Activated T-cell treated with anti-CD3 and anti-CD28 coated beads, Interleukin-2, amount 50 U/mL, for 1 hour (primary cell): Measurements from ENCODE around the gene MS4A4E.
"Not testable (repeated sequence)": the region's sequence is repeated elsewhere in the genome, so short reads cannot be mapped to it uniquely, and the experiment has no call there.

Experiments
- DNase-seq: peaks from one replicate; pipeline ENCODE4 v3.0.0-alpha.2; 2020

MS4A4E gene

DNA sequence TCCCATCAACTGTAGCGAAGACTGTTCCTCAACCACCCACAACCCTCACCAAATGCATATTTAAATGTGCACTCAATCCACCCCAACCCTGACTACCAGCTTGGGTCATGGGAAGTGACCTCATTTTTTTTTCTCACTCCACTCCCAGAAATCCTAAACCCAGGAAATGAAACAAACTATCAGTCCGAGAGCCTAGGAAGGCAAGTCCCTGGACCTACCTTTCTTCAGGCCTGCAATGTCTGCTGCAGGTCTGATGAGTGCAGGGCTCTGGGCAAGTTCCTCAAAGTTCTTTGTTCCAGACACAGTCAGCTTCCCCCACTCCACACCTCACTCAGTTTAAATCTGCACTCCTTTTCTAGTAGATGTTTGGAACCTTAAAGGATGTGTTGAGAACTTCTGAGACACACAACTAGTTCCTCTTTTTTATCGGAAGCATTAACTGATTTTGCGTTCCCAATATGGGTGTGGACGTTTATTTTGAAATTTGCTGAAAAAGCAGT lies at the start of gene MS4A4E:
MS4A4E (minus strand) TSS at position 398 of the 500 bp plus-strand sequence. CDS start 13,082 bp downstream, outside the sequence.
- no peak for DNase-seq

DNA sequence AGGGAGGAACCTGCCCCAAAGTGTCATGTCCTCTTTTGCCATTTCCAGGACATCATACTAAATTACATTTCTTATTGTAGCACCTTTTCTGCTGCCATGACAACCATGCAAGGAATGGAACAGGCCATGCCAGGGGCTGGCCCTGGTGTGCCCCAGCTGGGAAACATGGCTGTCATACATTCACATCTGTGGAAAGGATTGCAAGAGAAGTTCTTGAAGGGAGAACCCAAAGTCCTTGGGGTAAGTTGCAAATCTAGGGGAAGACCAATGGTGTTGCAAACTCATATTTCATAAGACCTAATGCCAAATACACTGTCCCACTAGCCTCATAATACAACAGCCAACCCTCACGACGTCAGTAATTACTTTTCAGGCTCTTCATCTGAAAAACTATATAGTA lies 49.2 kb upstream of the MS4A4E start:
- DNase-seq = no peak

DNA sequence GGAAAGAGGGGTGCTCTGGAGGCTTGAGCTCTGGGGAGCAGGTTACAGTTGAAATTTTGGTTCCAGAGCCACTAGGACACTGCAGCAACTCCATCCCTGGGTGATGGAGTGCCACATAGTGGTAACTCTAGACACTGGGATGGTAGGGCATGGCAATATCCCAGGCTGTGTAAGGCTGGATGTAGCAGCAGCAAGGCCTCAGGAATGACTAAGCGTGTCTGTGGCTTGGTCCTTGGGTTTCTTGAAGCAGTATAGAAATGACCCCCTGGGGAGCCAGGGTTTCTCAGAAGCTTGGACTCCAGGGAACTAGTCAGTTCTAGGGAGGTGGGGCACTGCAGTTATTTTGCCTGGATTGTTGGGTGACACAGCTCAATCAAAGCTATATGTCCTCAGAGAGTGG lies 45.6 kb upstream of the MS4A4E start:
- no peak for DNase-seq

DNA sequence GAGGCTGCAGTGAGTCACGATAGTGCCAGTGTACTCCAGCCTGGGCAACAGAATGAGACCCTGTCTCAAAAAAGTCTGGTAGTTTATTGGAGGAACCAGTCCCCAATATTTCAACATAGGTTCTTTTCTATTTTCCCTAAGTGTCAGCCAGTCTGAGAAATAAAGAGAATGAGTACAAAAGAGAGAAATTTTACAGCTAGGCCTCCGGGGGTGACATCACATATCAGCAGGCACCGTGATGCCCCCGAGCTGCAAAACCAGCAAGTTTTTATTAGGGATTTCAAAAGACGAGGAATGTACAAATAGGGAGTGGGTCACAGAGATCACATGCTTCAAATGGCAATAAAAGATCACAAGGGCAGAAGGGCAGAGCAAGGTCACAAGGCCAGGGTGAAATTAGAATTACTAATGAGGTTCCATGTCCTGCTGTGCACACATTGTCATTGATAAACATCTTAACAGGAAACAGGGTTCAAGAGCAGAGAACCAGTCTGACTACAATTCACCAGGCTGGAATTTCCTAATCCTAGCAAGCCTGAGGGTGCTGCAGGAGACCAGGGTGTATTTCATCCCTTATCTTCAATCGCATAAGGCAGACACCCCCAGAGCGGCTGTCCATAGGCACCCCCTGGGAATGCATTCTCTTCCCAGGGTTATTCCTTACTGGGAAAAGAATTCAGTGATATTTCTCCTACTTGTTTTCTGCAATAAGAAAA lies 42.6 kb upstream of the MS4A4E start:
- DNase-seq = not testable (repeated sequence)

DNA sequence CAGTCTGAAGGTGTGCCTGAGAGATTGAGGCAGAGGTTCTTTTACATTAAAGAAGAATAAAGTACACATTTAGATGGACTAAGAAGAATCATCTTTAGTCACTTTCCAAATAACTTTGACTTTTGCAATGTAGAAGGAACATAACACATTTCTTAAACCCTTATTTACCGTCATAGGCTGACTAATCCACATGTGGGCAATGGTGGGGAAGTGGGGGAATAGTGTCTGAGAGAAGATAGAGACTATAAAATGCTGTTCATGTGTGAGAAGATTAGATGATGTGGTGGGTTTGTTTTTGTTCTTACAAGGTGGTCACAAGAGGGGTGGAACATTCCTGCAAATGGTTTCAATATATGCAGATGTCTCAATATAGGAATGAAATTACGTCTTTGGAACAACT lies 39.3 kb upstream of the MS4A4E start:
- no peak for DNase-seq

DNA sequence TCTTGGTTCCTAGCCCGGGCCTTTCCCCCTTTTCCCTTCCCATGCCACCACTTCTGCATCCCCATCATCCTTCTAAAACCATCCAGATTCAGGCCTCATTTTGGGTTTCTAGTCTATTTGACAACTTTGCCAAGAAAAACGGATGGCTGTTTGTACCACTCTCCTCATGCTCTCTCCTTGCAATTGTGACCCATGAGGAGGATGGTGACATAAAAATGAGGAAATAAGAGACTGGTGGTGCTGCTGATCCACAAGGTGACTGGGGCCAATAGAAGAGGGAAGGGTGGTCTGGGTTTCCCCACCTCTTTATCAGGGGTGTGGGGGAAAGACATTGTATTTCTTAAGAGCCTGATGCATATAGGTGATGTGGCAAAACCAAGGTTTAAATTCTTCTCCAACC lies 38.5 kb upstream of the MS4A4E start:
- no peak for DNase-seq

DNA sequence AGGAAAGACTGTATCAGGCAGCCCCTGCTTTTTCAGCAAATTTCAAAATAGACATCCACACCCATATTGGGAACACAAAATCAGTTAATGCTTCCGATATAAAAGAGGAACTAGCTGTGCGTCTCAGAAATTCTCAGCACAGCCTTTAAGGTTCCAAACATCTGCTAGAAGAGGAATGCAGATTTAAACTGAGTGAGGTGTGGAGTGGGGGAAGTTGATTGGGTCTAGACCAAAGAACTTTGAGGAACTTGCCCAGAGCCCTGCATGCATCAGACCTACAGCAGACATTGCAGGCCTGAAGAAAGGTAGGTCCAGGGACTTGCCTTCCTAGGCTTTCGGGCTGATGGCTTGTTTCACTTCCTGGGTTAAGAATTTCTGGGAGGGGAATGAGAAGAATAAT lies 37.5 kb upstream of the MS4A4E start, which contains the start of gene MS4A4A:
MS4A4A (plus strand) TSS at position 255 of the 400 bp plus-strand sequence; CDS start at position 265, 10 bp downstream.
- no peak for DNase-seq

DNA sequence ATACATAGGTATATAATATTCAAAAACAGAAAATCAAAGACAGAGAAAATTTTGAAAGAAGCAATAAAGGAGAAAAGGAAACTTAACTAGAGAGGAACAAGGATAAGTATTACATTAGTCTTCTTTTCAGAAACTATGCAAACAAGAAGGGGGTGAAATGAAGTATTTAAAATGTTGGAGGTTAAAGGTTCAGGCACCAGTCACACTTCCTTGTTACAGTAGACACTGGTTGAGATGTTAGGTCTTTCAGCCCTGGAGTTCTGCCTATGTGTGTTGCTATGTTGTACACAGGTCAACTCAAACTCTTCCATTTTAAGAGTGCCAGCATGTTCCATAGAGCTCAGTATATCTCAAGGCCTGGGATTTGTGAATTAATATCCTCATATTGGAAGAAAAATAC lies 31.5 kb upstream of the MS4A4E start:
- no peak for DNase-seq

DNA sequence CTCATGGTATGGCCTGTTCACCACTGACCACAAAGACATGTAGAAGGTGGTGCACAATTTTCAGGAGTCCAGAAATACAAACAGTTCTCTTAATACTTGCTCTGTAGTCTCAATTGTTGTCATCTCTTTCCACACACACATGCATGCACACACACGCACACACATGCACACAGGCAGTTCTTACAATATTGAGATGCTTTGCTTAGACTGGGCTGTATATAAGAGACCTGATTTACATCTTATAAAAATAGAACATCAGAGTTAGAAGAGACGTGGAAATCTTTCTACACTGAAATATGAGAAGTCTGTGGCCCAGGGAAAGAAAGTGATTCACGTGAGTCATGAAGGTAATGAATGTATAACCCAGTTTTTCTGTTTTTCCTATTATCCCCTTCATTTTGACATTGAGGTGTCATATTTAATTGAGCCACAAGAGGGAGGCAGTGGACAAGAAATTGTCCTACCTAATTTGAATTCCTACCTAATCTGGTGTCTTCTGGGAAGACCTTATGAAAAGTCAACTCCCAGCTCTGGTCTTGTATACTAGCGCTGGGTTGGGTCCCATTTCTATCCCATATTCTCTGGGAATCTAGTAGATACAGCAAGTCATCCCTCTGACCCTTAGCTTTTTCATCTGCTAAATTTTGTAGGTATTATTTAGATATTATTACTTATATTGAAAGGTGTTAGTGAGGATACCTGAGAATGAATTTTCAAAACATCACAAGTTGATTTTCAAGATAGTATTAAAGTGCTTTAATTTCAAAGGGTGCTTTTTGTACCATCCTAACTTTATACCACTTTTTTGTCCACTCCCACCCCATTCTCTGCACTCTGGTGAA lies 22.7 kb upstream of the MS4A4E start:
- no peak for DNase-seq

DNA sequence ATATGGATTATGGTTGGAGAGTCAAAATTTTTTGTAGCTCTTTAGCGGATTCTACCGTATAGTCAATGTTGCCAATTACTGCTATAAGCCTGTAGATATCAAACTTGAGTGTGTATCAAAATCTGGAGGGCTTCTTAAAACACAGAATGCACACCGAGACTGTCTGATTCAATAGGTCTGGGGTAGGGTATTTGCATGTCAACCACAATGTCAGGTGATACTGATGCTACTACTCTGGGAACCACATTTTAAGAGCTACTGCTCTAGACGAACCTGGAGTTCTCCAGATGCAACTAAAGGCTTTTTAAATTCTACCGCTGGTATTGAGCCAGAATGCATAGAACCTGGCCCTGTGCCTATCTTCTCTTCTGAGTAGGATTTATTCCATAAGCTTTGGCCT lies 21.7 kb upstream of the MS4A4E start:
- DNase-seq = no peak

DNA sequence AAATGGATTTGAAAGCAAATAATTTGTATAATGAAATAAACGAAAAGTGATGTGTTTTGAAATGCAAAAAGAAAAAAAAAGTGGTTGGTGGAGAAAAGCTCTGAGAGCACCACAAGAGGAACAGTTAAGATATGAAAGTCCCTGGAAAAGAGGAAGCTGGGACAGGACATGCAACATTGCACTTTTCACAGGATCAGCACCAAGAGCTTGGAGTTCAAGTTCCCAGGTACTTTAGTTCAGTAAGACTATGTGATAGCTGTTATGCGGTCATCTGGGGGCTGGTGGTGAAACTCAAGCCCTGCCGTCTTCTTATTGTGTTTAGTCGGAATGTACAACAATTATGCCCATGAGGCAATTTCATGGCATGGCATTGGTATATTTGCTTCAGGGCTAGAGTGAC lies 20.5 kb upstream of the MS4A4E start:
- no peak for DNase-seq

DNA sequence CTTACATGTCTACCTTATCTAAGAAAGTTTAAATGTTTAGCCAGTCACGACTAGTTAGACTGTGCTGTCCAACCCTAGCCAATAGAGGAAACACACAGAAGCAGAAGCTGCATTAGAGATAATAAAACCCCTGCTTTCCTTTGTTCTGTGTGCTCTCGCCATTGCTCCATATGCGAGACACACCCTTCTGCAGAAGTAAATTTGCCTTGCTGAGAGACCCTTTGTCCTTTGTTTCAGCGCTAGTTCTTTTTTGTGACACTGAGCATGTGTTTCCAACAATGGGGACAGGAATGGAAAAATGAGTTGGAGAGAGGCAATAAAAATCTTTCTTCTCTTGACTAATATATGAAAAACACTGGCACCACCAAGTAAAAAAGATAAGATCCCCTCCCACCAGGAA lies 18.1 kb upstream of the MS4A4E start:
- no peak for DNase-seq

DNA sequence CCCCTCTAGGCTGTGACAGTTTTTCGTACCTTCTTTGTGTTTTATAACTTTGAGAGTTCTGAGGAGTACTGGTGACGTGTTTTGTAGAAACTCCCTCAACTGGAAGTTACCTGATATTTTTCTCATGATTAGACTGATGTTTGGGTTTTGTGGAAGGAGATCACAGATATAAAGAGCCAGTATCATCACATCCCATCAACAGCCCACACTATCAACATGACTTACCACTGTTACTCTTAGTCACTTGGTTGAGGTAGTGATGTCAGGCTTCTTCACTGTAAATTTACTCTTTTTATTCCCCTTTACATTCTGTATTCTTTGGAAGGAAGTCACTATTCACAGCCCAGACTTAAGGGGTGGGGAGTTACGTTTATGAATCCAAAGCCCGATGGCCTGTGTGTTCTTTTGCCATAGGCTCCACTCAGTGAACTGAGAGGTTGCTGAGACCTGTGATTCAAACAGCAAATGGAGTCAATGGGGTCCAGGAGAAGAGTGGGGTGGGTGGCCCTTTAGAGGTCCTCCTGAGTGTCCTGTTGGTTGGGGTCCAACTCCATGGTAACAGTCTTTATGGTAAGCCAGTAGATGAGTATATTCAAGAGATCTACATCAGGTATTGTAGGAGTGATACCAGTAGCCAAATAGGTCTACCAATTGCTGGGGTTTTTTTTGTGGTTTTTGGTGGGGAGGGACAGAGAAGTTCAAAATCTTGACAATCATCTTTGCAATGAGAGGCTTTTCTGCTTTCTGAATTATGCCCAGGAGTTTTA lies 15.2 kb upstream of the MS4A4E start:
- no peak for DNase-seq

DNA sequence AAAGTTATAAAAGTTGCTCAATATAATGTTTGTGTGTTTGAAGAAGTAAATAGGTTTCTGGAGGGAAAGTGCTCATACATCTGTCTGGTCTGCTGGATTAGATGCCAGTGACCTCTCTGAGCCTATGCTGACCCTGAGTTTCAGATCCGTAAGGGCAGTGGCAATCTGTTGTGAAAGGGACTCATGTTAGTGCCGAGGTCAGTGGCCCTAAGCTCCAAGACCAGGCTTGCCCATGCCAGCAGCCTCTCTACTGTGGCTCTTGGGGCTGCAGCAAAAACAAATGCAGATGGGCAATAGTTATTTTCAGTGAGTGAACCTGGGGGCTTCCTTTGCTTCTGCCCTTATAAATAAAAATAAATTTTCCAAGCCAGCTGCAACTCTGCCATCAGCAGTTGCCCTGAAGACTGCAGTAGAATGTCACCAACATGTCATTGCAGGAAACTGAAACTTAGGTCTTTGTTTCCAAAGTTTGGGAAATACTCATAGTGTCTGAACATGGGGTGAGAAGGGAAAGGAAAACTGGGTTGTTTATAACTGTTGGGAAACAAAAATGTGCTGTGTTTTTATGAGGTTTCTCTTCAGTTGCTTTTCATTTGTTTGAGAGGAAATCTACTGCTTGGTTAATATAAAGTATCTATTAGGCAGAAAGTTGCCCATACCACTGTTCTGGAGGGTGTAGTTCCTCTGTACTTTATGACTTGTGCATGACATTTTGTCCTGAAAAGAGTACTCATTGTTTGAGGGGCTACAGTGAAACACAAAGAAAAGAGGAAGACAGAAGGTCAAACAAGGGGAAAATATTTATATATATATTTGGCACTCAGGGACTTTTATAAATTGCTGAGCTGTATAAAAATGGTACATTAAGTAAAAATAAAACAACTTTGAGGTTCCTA lies 9.5 kb upstream of the MS4A4E start:
- no peak for DNase-seq

DNA sequence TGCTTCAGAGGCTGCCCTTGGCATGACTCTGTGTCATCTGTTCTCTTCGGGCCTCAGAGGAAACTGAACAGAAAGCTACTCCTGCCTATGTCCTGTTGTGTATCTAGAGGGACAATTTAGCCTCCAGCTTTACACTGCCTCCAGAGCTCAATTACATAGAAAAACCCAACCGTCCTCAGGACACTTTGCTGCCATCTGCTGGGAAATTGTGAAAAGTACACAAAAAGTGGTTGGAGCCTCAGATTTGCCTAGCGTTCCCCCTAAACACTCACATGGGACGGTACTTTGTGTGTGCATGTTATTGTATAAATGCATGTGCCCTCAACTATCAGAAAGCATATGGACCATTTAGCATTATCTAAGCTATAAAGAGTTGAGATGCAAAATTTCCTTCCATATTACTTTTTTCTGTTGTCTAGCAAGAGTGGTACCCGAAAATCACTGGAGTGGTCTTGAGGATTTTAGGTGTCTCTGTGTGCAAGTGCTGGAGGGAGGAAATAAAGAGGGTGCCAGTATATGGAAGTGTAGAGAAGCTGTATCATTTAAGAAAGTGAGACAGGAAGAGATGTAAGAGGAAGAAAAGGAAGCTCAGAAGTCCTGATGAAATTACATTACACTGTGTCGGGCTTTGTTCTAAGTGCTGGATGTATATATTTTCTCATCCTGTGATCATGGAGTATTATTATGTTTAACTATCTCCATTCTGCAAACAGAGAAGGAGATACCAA lies 8.7 kb upstream of the MS4A4E start:
- no peak for DNase-seq

DNA sequence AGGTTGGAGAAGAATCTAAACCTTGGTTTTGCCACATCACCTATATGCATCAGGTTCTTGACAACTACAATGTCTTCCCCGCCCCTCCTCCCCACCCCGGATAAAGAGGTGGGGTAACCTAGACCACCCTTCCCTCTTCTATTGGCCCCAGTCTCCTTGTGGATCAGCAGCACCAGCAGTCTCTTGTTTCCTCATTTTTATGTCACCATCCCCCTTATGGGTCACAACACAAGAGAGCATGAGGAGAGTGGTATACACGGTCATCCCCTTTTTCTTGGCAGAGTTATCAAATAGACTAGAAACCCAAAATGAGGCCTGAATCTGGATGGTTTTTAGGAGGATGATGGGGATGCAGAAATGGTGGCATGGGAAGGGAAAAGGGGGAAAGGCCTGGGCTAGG lies 1.2 kb downstream of the MS4A4E start:
- no peak for DNase-seq

DNA sequence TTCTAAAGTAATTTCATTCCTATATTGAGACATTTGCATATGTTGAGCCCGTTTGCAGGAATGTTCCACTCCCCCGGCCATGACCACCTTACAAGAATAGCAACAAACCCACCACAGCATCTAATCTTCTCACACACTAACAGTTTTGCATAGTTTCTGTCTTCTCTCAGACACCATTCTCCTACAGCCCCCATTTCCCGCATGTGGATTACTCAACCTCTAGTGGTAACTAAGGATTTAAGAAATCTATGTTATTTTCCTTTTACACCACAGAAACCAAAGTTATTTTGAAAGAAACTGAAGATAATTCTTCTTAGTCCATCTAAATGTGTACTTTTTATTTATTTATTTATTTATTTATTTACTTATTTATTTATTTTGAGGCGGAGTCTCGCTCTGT lies 2.3 kb downstream of the MS4A4E start:
- DNase-seq = no peak

DNA sequence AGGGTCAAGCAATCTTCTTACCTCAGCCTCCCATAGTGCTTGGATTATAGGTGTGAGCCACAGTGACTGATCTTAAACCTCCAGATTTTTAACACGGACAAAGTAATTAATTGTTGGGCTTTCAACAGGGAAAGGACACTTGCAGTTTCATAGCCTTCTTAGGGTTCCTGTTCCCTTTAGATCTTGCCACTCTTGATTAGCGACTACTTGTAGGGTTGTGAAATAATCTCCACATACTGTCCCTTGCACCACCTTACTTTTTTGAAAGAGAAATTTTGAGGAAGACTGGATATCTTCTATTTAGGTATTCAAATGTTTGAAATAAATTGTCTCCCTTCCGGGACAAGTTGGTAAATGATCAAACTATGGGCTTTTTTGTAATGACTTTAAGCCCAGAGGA lies 7.6 kb downstream of the MS4A4E start:
- no peak for DNase-seq

DNA sequence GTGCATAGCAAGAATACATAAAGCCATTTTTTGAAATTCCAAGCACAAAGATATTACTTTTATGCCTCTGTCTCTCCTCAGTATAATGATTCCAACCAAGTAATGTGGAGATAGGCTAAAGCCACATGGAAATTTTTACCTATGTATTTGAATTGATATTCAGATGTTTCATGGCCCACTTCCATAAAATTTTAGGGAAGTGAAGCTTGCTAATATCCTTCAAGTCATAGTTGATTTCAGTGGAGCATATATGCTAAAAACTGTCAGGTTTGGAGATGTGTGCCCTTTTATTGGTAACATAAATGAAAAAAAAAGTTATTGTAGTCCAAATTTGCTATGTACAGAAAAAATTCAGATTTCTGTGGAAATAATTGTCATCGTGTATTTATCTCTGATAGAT lies 12.3 kb downstream of the MS4A4E start:
- no peak for DNase-seq

DNA sequence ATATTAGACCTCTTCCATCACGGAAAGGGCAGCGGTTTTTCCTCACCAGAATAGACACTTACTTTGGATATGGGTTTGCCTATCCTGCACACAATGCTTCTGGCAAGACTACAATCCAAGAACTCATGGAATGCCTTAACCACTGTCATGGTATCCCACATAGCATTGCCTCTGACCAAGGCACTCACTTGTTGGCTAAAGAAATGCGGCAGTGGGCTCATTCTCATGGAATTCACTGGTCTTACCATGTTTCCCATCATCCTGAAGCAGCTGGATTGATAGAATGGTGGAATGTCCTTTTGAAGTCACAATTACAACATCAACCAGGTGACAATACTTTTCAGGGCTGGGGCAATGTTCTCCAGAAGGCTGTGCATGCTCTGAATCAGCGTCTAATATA lies 20.8 kb downstream of the MS4A4E start:
- no peak for DNase-seq

DNA sequence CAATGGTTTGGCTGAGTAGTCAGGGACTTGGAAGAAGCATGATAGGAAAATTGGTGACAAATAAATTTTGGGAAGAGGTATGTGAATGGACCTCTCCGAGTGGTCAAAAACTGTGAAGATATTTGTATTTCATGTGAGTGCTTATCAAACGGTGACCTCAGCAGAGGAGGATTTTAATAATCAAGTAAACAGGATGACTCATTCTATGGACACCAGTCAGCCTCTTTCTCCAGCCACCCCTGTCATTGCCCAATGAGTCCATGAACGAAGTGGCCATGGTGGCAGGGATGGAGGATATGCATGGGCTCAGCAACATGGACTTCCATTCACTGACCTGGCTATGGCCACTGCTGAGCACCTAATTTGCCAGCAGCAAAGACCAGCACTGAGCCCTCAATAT lies 21.2 kb downstream of the MS4A4E start:
- DNase-seq = no peak

DNA sequence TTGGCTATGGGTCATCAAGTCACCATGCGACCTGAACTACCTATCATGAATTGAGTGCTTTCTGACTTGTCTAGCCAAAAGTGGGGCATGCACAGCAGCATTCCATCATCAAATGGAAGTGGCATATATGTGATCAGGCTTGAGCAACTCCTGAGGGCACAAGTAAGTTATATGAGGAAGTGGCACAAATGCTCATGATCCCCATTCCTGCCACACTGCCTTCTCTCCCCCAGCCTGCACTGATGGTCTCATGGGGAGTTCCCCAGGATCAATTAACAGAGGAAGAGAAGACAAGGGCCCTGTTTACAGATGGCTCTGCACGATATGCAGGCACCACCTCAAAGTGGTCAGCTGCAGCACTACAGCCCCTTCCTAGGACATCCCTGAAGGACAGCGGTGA lies 21.8 kb downstream of the MS4A4E start:
- DNase-seq = no peak
